ENCODE data around the gene RERG. TPM values are rescaled to one million over a fixed set of nuclear protein-coding genes. Genes with fewer than 3 reads are reported as not detected.

Gene RERG
- total and polyA plus RNA-seq, 2 experiments from 2014 or later: 1.1 to 1.5 TPM

- TF ChIP-seq ZNF462 (CRISPR knock-in tag; IDR thresholded peaks at IDR 0.05) (no peak), ZNF331 (CRISPR knock-in tag; IDR thresholded peaks at IDR 0.05; ENCODE audit: low read depth) (no peak), EZH2 (IDR thresholded peaks at IDR 0.05; ENCODE audit: low read depth, unreplicated experiment) (no peak), JUNB (IDR thresholded peaks at IDR 0.05; ENCODE audit: unreplicated experiment) (no peak), EZH2phosphoT487 (IDR thresholded peaks at IDR 0.05; ENCODE audit: unreplicated experiment) (no peak)
- TF ChIP-seq, protein P1, sequence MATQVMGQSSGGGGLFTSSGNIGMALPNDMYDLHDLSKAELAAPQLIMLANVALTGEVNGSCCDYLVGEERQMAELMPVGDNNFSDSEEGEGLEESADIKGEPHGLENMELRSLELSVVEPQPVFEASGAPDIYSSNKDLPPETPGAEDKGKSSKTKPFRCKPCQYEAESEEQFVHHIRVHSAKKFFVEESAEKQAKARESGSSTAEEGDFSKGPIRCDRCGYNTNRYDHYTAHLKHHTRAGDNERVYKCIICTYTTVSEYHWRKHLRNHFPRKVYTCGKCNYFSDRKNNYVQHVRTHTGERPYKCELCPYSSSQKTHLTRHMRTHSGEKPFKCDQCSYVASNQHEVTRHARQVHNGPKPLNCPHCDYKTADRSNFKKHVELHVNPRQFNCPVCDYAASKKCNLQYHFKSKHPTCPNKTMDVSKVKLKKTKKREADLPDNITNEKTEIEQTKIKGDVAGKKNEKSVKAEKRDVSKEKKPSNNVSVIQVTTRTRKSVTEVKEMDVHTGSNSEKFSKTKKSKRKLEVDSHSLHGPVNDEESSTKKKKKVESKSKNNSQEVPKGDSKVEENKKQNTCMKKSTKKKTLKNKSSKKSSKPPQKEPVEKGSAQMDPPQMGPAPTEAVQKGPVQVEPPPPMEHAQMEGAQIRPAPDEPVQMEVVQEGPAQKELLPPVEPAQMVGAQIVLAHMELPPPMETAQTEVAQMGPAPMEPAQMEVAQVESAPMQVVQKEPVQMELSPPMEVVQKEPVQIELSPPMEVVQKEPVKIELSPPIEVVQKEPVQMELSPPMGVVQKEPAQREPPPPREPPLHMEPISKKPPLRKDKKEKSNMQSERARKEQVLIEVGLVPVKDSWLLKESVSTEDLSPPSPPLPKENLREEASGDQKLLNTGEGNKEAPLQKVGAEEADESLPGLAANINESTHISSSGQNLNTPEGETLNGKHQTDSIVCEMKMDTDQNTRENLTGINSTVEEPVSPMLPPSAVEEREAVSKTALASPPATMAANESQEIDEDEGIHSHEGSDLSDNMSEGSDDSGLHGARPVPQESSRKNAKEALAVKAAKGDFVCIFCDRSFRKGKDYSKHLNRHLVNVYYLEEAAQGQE (IDR thresholded peaks at IDR 0.05; ENCODE audit: unreplicated experiment): no peak
These were observed 68.8 kb downstream of the RERG start (continued) for GRCh38 chr12:15152456-15152855.
